ENCODE results near the gene TIGD6. TPM values are rescaled to one million over a fixed set of nuclear protein-coding genes. Genes with fewer than 3 reads are reported as not detected.

The TIGD6 gene
- total and polyA plus RNA-seq, 8 donors: 1.5 to 3.6 (median 2.2) TPM

- Histone ChIP-seq H3K27ac (no peak overlapping the region), H3K9me3 (no peaks in the 10 kb centered on the region), H3K27me3 (no peaks in the 10 kb centered on the region), H3K36me3 (peaks cover 4 to 58% (median 9%) of the 10 kb centered on the region in 3 donors), H3K4me1 (no peaks in the 10 kb centered on the region), H3K4me3 (no peak overlapping the region)
- intact Hi-C loops (cut with DNase I): no loop called here
- FAIRE-seq (no peak), DNase-seq (no peak), ATAC-seq (no peak)
- TF ChIP-seq CTCF (IDR thresholded peaks at IDR 0.05): no peak
- WGBS, 2 donors: 92% methylated on average over 6 of the region's 6 CpGs
Observed at GRCh38 chr5:150009671-150010387, 9.4 kb upstream of the TIGD6 start.

GRCh38 chr5:150007050-150007449 is 6.6 kb upstream of the TIGD6 start:
- FAIRE-seq (no peak), ATAC-seq (no peak), DNase-seq (no peak)
- intact Hi-C loops (cut with DNase I): no loop called here
- peaks cover 6 to 10% (median 9%) of the 10 kb centered on the region in 3 donors for H3K4me1 ChIP-seq
- no peak overlapping the region for H3K4me3 ChIP-seq
- no peaks in the 10 kb centered on the region for H3K27me3 ChIP-seq
- H3K9me3 ChIP-seq: no peaks in the 10 kb centered on the region
- peaks cover under 1 to 40% (median 4%) of the 10 kb centered on the region in 3 donors for H3K36me3 ChIP-seq
- no peak for TF ChIP-seq CTCF (IDR thresholded peaks at IDR 0.05)
- no peak overlapping the region for H3K27ac ChIP-seq

- Histone ChIP-seq H3K27me3 (no peaks in the 10 kb centered on the region), H3K4me3 (no peak overlapping the region), H3K36me3 (peaks cover 0 to 36% (median 4%) of the 10 kb centered on the region in 3 donors), H3K9me3 (no peaks in the 10 kb centered on the region), H3K27ac (no peak overlapping the region), H3K4me1 (peaks cover 8 to 12% (median 10%) of the 10 kb centered on the region in 3 donors)
- DNase-seq: no peak
- FAIRE-seq: no peak
- intact Hi-C loops (cut with DNase I): no loop called here
- no peak for TF ChIP-seq CTCF (IDR thresholded peaks at IDR 0.05)
- WGBS, 2 donors: 80 to 88% methylated on average over 4 of the region's 4 CpGs
- ATAC-seq: no peak
Observed at GRCh38 chr5:150006318-150006717, 5.9 kb upstream of the TIGD6 start.

GRCh38 chr5:150001660-150002486 is 1.4 kb upstream of the TIGD6 start:
- no peaks in the 10 kb centered on the region for H3K9me3 ChIP-seq
- peaks cover 14 to 18% (median 16%) of the 10 kb centered on the region in 3 donors for H3K4me1 ChIP-seq
- intact Hi-C loops (cut with DNase I): no loop called here
- WGBS, 2 donors: 12% methylated on average over 8 of the region's 8 CpGs
- peak in 3 of 6 donors; percentile 21 to 46 (median 28) for DNase-seq
- peak; percentile 25 to 61 (median 32) for TF ChIP-seq CTCF (IDR thresholded peaks at IDR 0.05)
- FAIRE-seq: no peak
- H3K4me3 ChIP-seq: peak overlapping the region; percentile 82 to 100 (median 95)
- ATAC-seq: peak; percentile 36 to 68 (median 57)
- no peaks in the 10 kb centered on the region for H3K27me3 ChIP-seq
- peak overlapping the region in 2 of 4 donors; percentile 86 to 93 for H3K27ac ChIP-seq
- H3K36me3 ChIP-seq: peaks cover 0 to 12% (median 0%) of the 10 kb centered on the region in 3 donors

All from pancreas (tissue), 10 donors.